Adrenal gland (tissue), 5 donors: Measurements from ENCODE around the gene XPO4.

ENCODE experiments used
- POLR2A ChIP-seq, 2 donors: fragments of 450-650 bp; IDR thresholded peaks; one replicate each; pipeline ENCODE4 v1.6.1; 2017; ENCODE audit warnings: antibody characterized with exemption in 2 of 2, mild to moderate bottlenecking in 2 of 2, moderate library complexity in 1 of 2
- TF ChIP-seq, protein P1 (sequence below), 6 experiments: fragments of 450-650 bp in 4 of 6; fragments of 200-600 bp in 2 of 6; sonication (generic) in 1 of 6; IDR thresholded peaks; 1 replicate in 5 of 6; 2 replicates in 1 of 6; pipeline versions ENCODE4 v1.5.1 to v1.8.0; 2016 to 2021; ENCODE audit warnings: antibody characterized with exemption in 6 of 6, mild to moderate bottlenecking in 2 of 6, moderate library complexity in 1 of 6
- donor health status: DM: no; HTN: no; CAD: no.

DNA sequence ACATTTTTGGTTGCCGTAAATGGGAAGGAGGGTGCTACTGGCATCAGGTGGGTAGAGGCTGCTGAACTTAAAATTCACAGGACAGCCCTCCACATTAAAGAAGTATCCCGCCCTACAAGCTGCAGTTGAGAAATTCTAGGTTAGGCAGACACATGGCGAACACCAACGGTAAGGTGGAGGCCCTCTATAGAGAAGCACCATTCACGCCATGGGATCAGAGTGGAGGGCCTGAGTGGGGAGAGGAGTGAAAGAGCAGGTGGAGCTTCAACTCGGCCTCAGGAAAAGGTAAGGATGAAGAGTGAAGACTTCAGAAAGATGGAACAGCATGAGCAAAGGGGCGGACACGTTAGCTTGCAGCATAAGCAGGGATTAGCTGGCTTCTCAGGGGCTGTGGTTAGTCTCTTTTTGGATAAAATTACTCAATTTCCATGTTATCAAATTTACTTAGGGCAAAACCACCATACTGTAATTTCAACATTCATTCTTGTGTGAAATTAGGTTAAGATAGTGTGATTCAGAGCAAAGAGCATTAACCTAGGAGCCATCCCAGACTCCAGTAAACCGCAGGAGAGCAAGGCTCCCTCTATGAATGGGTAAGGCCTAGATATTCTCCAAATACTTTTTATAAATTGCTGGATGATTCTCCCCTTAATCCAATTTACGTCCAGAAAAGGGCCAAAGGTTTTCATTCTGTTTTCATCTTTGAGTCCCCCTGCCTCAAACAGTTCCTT lies 130.0 kb downstream of the XPO4 start:
- TF ChIP-seq, protein P1, sequence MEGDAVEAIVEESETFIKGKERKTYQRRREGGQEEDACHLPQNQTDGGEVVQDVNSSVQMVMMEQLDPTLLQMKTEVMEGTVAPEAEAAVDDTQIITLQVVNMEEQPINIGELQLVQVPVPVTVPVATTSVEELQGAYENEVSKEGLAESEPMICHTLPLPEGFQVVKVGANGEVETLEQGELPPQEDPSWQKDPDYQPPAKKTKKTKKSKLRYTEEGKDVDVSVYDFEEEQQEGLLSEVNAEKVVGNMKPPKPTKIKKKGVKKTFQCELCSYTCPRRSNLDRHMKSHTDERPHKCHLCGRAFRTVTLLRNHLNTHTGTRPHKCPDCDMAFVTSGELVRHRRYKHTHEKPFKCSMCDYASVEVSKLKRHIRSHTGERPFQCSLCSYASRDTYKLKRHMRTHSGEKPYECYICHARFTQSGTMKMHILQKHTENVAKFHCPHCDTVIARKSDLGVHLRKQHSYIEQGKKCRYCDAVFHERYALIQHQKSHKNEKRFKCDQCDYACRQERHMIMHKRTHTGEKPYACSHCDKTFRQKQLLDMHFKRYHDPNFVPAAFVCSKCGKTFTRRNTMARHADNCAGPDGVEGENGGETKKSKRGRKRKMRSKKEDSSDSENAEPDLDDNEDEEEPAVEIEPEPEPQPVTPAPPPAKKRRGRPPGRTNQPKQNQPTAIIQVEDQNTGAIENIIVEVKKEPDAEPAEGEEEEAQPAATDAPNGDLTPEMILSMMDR (IDR thresholded peaks at IDR 0.05), result no peak
- TF ChIP-seq POLR2A (IDR thresholded peaks at IDR 0.05), result no peak
